GM23248 (cell line): ENCODE measurements around the gene BPIFA1.

Experiments
- EZH2 ChIP-seq: fragments of 200-600 bp; sonication (generic); IDR thresholded peaks from 2 replicates; pipeline ENCODE4 v1.6.1; 2018; ENCODE audit warnings: antibody characterized with exemption, mild to moderate bottlenecking; ENCODE audit not compliant: insufficient read depth, poor library complexity, severe bottlenecking
- EZH2phosphoT487 ChIP-seq: fragments of 200-600 bp; sonication (generic); IDR thresholded peaks from 2 replicates; pipeline ENCODE4 v1.6.1; 2018; ENCODE audit warnings: antibody characterized with exemption, moderate library complexity, mild to moderate bottlenecking, low read depth; ENCODE audit not compliant: insufficient read depth

GRCh38 chr20:33259371-33259770 is 23.6 kb downstream of the BPIFA1 start:
- TF ChIP-seq EZH2phosphoT487, result no peak
- no peak for TF ChIP-seq EZH2
